IPS DF 19.7 (cell line): Measurements from ENCODE around the gene ZSCAN10.
"Not testable (repeated sequence)": the region's sequence is repeated elsewhere in the genome, so short reads cannot be mapped to it uniquely, and the experiment has no call there.

Source experiments
- DNase-seq: peaks from one replicate; pipeline ENCODE4 v3.0.0-alpha.2; 2013; ENCODE audit warnings: low read depth, low spot score

The ZSCAN10 gene

DNA sequence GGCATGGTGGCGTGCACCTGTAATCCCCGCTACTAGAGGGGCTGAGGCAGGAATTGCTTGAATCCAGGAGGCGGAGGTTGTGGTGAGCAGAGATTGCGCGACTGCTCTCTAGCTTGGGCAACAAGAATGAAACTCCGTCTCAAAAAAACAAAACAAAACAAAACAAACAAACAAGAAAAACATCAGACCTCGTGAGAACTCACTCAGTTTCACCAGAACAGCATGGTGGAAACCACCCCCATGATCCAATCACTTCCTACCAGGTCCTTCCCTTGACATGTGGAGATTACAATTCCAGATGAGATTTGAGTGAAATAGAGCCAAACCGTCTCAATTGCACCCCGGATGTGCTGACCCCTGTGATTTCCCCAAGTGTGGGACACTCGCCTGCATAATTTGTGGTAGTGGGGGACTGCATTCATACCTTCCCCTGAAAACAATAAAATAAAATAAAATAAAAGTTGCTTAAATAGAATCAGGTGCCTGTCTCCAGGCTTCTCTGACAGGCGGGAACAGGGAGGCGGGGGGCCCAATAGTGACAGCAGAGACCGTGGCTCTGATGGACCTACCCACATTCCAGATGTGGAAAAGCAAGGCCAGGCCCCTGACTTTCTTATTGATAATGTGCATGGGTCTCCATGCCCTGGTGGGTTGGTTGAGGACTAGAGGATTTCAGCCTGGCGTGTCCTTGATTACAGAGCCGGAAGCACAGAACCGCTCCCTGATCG is 13.1 kb downstream of the ZSCAN10 start:
- no peak for DNase-seq

DNA sequence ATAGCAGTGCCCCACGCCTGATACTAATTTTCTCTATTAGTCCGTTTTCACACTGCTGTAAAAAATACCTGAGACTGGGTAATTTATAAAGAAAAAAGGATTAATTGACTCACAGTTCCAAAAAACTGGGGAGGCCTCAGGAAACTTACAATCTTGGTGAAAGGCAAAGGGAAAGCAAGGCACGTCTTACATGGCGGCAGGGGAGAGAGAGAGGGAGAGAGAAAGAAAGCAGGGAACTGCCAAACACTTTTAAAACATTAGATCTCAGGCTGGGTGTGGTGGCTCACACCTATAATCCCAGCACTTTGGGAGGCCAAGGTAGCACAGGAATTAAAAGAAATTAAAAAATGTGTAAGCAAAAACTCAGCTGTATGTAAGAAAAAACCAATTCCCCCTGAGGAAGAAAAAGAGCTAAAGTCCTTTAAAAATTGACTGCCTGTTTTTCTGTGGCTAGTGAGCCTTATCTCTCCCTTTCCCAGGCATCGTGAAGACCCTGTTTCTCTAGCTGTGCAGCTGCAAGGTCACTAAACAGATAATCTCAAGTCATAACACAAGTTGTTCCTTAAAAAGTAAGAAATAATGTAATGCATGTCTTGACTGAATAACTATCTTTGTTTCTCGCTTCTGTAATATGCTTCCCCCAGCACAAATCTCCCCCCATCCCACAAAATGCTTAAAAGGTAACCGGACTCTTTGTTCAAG is 14.0 kb downstream of the ZSCAN10 start:
- DNase-seq = no peak

DNA sequence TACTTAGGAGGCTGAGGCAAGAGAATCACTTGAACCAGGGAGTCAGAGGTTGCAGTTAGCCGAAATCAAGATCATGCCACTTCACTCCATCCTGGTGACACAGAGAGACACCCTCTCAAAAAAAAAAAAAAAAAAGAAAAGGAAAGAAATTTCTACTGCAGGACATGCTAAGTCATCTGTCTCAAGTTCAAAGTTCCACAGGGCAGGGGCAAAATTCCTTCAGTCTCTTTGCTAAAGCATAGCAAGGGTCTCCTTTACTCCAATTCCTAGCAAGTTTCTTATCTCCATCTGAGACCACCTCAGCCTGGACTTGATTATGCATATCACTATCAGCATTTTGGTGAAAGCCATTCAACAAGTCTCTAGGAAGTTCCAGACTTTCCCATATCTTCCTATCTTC is 14.6 kb downstream of the ZSCAN10 start:
- DNase-seq = no peak

DNA sequence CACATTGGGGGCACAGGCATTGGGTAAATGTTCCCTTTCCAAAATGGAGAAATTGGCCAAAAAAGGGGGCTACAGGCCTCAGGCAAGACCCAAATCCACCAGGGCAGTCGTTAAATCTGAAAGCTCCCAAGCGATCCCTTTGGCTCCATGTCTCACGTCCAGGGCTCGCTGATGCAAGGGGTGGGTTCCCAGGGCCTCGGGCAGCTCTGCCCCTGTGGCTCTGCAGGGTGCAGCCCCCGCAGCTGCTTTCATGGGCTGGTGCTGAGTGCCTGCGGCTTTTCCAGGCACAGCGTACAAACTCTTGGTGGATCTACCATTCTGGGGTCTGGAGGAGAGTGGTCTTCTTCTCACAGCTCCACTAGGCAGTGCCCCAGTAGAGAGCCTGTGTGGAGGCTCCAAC is 15.7 kb downstream of the ZSCAN10 start:
- DNase-seq = not testable (repeated sequence)

- DNase-seq = not testable (repeated sequence)
Observed at GRCh38 chr16:3081957-3082356, 17.1 kb downstream of the ZSCAN10 start.

- no peak for DNase-seq
Observed at GRCh38 chr16:3080024-3080423, 19.1 kb downstream of the ZSCAN10 start.

DNA sequence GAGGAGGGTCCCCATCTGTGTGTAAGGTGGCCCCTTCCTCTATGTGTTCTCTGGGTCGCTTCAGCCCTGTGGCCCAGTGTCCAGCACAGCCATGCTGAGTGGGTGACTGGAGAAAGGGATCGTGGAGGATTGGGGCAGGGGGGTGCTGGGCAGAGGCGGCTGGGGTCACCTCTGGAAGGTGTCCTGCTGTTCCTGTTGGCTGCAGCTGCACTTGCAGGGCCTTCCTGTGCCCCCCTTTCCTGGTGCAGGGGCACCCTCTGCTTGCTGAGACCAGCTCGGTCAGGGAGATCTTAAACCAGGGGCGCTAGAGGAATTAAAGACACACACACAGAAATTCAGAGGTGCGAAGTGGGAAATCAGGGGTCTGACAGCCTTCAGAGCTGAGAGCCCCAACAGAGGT is 22.5 kb downstream of the ZSCAN10 start:
- no peak for DNase-seq

GRCh38 chr16:3075946-3076345 is 23.1 kb downstream of the ZSCAN10 start:
- not testable (repeated sequence) for DNase-seq

DNA sequence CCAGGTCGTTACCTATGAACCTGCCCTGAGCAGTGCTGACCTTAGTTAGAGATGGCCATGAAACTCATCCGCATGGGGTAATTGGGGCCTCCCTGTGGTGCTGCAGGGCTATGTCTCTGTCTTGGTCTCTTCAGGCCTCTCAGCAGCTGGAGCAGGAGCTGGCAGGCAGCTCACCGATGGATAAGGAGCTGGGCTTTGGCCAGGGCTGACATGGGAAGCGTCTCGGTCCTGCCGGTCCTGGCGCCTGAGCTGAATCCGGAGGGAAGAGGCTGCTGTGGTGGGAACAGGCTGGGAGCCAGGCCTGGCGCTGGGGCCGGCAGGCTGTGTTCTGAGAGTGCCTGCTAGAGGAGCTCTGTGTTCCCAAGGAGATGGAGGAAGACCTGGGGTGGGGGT is 23.6 kb downstream of the ZSCAN10 start:
- DNase-seq = no peak

- DNase-seq = no peak
Observed at GRCh38 chr16:3074860-3075522, 24.1 kb downstream of the ZSCAN10 start.

DNA sequence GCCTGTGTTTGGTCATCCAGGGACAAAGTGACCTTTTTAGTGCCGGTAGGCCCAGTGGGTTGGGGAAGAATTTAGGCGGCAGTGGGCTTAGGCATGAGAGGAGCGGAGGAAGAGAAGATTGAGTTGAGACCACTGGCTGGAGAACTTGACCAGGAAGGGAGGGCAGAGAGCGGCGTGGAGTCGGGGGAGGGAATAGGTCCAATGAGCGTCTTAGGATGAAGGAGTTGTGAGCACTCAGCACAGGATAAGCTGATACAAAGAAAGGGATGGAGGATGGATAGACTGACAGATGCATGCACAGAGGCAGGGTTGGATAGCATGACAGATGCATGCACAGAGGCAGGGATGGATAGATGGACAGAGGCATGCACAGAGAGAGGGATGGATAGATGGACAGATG is 25.6 kb downstream of the ZSCAN10 start:
- DNase-seq = no peak

DNA sequence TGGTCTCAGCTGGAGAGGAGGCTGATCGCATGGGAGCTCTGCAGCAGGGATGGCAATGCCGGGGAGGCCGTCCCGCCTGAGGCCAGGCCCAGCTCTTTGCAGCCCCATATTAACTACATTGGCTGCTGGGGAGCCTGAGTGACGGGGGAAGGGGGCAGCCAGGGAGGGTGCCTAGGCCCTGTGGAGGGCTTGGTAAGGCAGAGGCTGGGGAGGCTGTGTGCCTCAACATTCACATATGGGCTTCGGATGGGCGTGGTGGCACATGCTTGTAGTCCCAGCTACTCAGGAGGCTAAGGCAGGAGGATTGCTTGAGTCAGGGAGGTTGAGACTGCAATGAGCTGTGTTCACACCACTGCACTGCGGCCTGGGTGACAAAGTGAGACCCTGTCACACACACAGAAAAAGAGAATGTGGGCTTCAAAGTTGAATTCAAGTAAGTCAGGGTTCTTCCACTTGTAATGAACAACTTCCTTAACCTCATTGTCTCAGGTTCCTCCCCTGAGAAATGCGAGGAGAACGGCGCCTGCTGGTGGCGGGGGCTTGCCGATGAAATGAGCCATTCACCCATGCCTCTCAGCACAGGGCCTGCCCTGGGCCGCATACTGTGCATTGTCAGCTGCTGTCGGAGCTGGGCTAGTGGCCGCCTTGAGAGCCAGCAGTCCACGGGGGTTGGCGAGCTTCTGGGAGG is 26.4 kb downstream of the ZSCAN10 start:
- DNase-seq = not testable (repeated sequence)

GRCh38 chr16:3072148-3072547 is 26.9 kb downstream of the ZSCAN10 start:
- not testable (repeated sequence) for DNase-seq

DNA sequence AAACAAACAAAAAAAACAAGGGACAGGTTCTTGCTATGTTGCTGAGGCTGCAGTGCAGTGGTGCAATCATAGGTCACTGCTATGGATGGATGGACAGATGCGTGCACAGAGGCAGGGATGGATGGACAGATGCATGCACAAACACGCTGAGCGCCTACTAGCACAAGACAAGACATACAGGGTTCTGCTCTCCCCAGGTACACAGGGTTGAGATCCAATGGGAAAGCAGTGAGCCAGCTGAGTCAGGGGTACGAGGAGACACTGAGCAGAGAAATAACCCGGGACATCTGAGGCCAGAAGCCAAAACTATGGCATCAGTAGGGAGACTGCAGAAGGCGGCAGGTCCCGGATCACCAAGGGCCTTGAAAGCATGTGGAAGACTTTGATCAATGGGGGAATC is 27.4 kb downstream of the ZSCAN10 start:
- no peak for DNase-seq

GRCh38 chr16:3070608-3071111 is 28.4 kb downstream of the ZSCAN10 start:
- DNase-seq = no peak

DNA sequence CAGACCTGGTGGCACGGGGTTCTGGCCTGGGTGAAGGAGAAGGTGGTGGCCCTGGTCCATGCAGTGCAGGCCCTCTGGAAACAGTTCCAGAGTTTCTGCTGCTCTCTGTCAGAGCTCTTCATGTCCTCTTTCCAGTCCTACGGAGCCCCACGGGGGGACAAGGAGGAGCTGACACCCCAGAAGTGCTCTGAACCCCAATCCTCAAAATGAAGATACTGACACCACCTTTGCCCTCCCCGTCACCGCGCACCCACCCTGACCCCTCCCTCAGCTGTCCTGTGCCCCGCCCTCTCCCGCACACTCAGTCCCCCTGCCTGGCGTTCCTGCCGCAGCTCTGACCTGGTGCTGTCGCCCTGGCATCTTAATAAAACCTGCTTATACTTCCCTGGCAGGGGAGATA is 29.9 kb downstream of the ZSCAN10 start:
- not testable (repeated sequence) for DNase-seq

DNA sequence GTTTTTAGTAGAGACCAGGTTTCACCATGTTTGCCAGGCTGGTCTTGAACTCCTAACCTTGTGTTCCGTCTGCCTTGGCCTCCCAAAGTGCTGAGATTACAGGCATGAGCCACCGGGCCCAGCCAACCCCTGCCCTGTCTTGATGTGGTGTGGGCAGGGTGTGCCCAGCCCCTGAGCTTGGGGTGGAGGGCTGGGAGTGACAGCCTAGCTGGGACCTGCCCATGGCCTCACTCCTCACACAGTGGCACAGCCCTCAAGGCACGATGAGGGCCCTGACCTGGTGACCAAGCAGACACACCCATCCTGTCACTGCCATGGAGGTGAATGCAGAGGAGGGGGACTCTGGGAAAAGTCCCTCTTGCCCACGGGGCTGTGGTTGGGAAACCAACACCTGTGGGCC is 30.6 kb downstream of the ZSCAN10 start:
- no peak for DNase-seq

DNA sequence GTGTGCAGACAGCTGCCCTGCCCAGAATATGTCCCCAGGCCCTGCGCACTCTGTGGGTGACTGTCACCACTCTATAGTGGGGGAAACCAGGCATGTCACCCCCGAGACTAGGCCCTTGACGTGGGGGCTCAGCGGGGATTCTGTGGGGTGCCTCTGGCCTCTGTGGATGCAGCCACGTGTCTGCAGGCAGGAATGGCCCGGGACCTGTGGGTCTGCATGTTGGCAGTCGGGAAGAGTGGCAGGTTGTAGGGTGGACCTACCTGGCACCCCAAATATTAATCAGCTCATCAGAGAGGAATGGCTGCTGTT is 32.7 kb downstream of the ZSCAN10 start:
- no peak for DNase-seq

- DNase-seq = no peak
Observed at GRCh38 chr16:3065742-3066439, 33.2 kb downstream of the ZSCAN10 start.

DNA sequence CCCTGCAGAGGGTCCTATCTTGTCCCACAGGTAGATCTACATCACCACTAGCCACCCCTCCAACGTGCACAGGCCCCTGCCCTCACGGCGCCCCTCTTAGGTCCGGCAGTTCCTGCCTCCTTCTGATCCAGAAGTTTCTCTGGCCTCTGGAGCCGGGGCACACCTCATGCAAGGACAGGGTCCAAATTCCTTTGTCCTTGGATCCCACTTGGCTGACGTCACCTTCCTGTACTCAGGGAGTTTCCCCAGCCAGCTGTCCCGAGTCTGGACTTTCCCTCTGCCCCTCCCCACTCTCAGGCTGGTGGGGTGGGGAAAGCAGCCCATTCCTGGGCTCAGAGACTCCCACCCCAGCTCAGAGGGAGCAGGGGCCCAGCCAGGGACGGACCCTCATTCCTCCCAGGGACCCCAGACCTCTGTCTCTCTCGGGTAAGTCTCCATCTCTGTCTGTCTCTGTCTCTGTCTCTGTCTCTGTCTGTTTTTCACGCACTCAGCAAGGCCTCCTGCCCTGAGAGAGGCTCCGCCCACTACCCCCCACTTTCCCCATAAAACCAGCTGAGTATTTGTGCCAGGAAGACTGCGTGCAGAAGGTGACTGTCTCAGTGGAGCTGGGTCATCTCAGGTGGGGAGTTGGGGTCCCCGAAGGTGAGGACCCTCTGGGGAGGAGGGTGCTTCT is 33.9 kb downstream of the ZSCAN10 start, which contains the start of gene IL32:
TSS of gene IL32 (plus strand) at position 572 of the 673 bp plus-strand sequence. CDS start 172 bp downstream, outside the sequence.
- DNase-seq = no peak
